Stimulated activated CD4-positive, alpha-beta T cell treated with anti-CD3 and anti-CD28 coated beads, Interleukin-2, amount 100 ng/mL, for 4 hours (primary cell): Measurements from ENCODE around the gene TRAF4.
"Not testable (repeated sequence)": the region's sequence is repeated elsewhere in the genome, so short reads cannot be mapped to it uniquely, and the experiment has no call there.

Experiments
- DNase-seq: peaks from one replicate; pipeline ENCODE4 v3.0.0-alpha.2; 2020; ENCODE audit warnings: low read depth

Gene TRAF4

GRCh38 chr17:28733346-28733745 lies 10.5 kb upstream of the TRAF4 start:
- no peak for DNase-seq

GRCh38 chr17:28734712-28735241 lies 9.0 kb upstream of the TRAF4 start:
- DNase-seq, result no peak

- no peak for DNase-seq
Observed at GRCh38 chr17:28735242-28735722, 8.5 kb upstream of the TRAF4 start.

- not testable (repeated sequence) for DNase-seq
Observed at GRCh38 chr17:28735913-28736769, 7.7 kb upstream of the TRAF4 start.

GRCh38 chr17:28737316-28737715 lies 6.5 kb upstream of the TRAF4 start:
- DNase-seq, result no peak

- DNase-seq, result no peak
Observed at GRCh38 chr17:28737770-28738679, 5.8 kb upstream of the TRAF4 start.

GRCh38 chr17:28738680-28739384 lies 5.0 kb upstream of the TRAF4 start:
- DNase-seq, result peak; percentile 80

GRCh38 chr17:28740406-28741357 lies 3.1 kb upstream of the TRAF4 start:
- DNase-seq, result no peak

- no peak for DNase-seq
Observed at GRCh38 chr17:28741358-28742349, 2.2 kb upstream of the TRAF4 start.

GRCh38 chr17:28744104-28744971 lies 527 bp downstream of the TRAF4 start:
- peak; percentile 63 for DNase-seq

- no peak for DNase-seq
Observed at GRCh38 chr17:28744972-28745785, 1.4 kb downstream of the TRAF4 start.

- DNase-seq, result no peak
Observed at GRCh38 chr17:28745786-28746411, 2.1 kb downstream of the TRAF4 start.

- no peak for DNase-seq
Observed at GRCh38 chr17:28746611-28747050, 2.8 kb downstream of the TRAF4 start.

- no peak for DNase-seq
Observed at GRCh38 chr17:28747051-28747691, 3.4 kb downstream of the TRAF4 start.

GRCh38 chr17:28747801-28748750 lies 4.3 kb downstream of the TRAF4 start:
- no peak for DNase-seq
